ENCODE measurements around the gene RNU6-9. TPM values are rescaled to one million over a fixed set of nuclear protein-coding genes. Genes with fewer than 3 reads are reported as not detected.

Gene RNU6-9
- total and polyA plus RNA-seq, 2 donors, result not detected

GRCh38 chr19:928471-929202, 35.4 kb downstream of the RNU6-9 start:
- H3K4me1 ChIP-seq (ENCODE audit: control insufficient read depth in 2 of 2, insufficient read depth in 2 of 2, low read length in 2 of 2), result peaks cover 18 to 42% of the 10 kb centered on the region in 2 donors
- WGBS, result 97% methylated on average over 18 of the region's 18 CpGs

GRCh38 chr19:929203-929890, 36.1 kb downstream of the RNU6-9 start:
- Histone ChIP-seq H3K9me3 (ENCODE audit: control insufficient read depth in 2 of 2, insufficient read depth in 1 of 2, low read length in 1 of 2) (no peaks in the 10 kb centered on the region), H3K27me3 (ENCODE audit: control insufficient read depth in 2 of 2, insufficient read depth in 1 of 2, low read length in 1 of 2) (peaks cover 0 to 6% of the 10 kb centered on the region in 2 donors), H3K4me1 (ENCODE audit: control insufficient read depth in 2 of 2, insufficient read depth in 2 of 2, low read length in 2 of 2) (peaks cover 18 to 42% of the 10 kb centered on the region in 2 donors), H3K27ac (ENCODE audit: low read depth in 1 of 2, low read length in 1 of 2) (no peak overlapping the region), H3K4me3 (ENCODE audit: low read length in 2 of 2) (no peak overlapping the region), H3K36me3 (ENCODE audit: control insufficient read depth in 2 of 2, insufficient read depth in 2 of 2, low read length in 1 of 2) (peaks cover 7 to 24% of the 10 kb centered on the region in 2 donors)
- DNase-seq (ENCODE audit: low read depth in 6 of 9, low spot score in 9 of 9), result no peak
- WGBS, result 97% methylated on average over 51 of the region's 51 CpGs

More at GRCh38 chr19:928471-929202, 35.4 kb downstream of the RNU6-9 start:
- Histone ChIP-seq H3K36me3 (ENCODE audit: control insufficient read depth in 2 of 2, insufficient read depth in 2 of 2, low read length in 1 of 2) (peaks cover 7 to 24% of the 10 kb centered on the region in 2 donors), H3K4me3 (ENCODE audit: low read length in 2 of 2) (no peak overlapping the region), H3K27me3 (ENCODE audit: control insufficient read depth in 2 of 2, insufficient read depth in 1 of 2, low read length in 1 of 2) (peaks cover 0 to 11% of the 10 kb centered on the region in 2 donors), H3K9me3 (ENCODE audit: control insufficient read depth in 2 of 2, insufficient read depth in 1 of 2, low read length in 1 of 2) (no peaks in the 10 kb centered on the region), H3K27ac (ENCODE audit: low read depth in 1 of 2, low read length in 1 of 2) (no peak overlapping the region)
- no peak for DNase-seq (ENCODE audit: low read depth in 6 of 9, low spot score in 9 of 9)

- Histone ChIP-seq H3K4me1 (ENCODE audit: control insufficient read depth in 2 of 2, insufficient read depth in 2 of 2, low read length in 2 of 2) (peaks cover 18 to 43% of the 10 kb centered on the region in 2 donors), H3K4me3 (ENCODE audit: low read length in 2 of 2) (no peak overlapping the region), H3K27ac (ENCODE audit: low read depth in 1 of 2, low read length in 1 of 2) (no peak overlapping the region), H3K36me3 (ENCODE audit: control insufficient read depth in 2 of 2, insufficient read depth in 2 of 2, low read length in 1 of 2) (peaks cover 9 to 24% of the 10 kb centered on the region in 2 donors), H3K9me3 (ENCODE audit: control insufficient read depth in 2 of 2, insufficient read depth in 1 of 2, low read length in 1 of 2) (no peaks in the 10 kb centered on the region), H3K27me3 (ENCODE audit: control insufficient read depth in 2 of 2, insufficient read depth in 1 of 2, low read length in 1 of 2) (peaks cover 0 to 1% of the 10 kb centered on the region in 2 donors)
- 96% methylated on average over 6 of the region's 6 CpGs for WGBS
- DNase-seq (ENCODE audit: low read depth in 6 of 9, low spot score in 9 of 9), result no peak
Observed at GRCh38 chr19:929891-930258, 36.6 kb downstream of the RNU6-9 start.

GRCh38 chr19:931860-932647, 38.8 kb downstream of the RNU6-9 start:
- WGBS, result 73% methylated on average over 32 of the region's 32 CpGs
- no peaks in the 10 kb centered on the region for H3K27me3 ChIP-seq (ENCODE audit: control insufficient read depth in 2 of 2, insufficient read depth in 1 of 2, low read length in 1 of 2)
- H3K36me3 ChIP-seq (ENCODE audit: control insufficient read depth in 2 of 2, insufficient read depth in 2 of 2, low read length in 1 of 2), result peaks cover 21 to 24% of the 10 kb centered on the region in 2 donors
- H3K4me1 ChIP-seq (ENCODE audit: control insufficient read depth in 2 of 2, insufficient read depth in 2 of 2, low read length in 2 of 2), result peaks cover 15 to 41% of the 10 kb centered on the region in 2 donors
- H3K27ac ChIP-seq (ENCODE audit: low read depth in 1 of 2, low read length in 1 of 2), result no peak overlapping the region
- DNase-seq (ENCODE audit: low read depth in 6 of 9, low spot score in 9 of 9), result no peak
- peaks cover 0 to 6% of the 10 kb centered on the region in 2 donors for H3K9me3 ChIP-seq (ENCODE audit: control insufficient read depth in 2 of 2, insufficient read depth in 1 of 2, low read length in 1 of 2)
- H3K4me3 ChIP-seq (ENCODE audit: low read length in 2 of 2), result no peak overlapping the region

- Histone ChIP-seq H3K4me3 (ENCODE audit: low read length in 2 of 2) (no peak overlapping the region), H3K9me3 (ENCODE audit: control insufficient read depth in 2 of 2, insufficient read depth in 1 of 2, low read length in 1 of 2) (peaks cover 0 to 6% of the 10 kb centered on the region in 2 donors), H3K36me3 (ENCODE audit: control insufficient read depth in 2 of 2, insufficient read depth in 2 of 2, low read length in 1 of 2) (peaks cover 19 to 24% of the 10 kb centered on the region in 2 donors), H3K27me3 (ENCODE audit: control insufficient read depth in 2 of 2, insufficient read depth in 1 of 2, low read length in 1 of 2) (no peaks in the 10 kb centered on the region), H3K4me1 (ENCODE audit: control insufficient read depth in 2 of 2, insufficient read depth in 2 of 2, low read length in 2 of 2) (peaks cover 14 to 34% of the 10 kb centered on the region in 2 donors), H3K27ac (ENCODE audit: low read depth in 1 of 2, low read length in 1 of 2) (peak overlapping the region in 1 of 2 donors; percentile 36)
- DNase-seq (ENCODE audit: low read depth in 6 of 9, low spot score in 9 of 9), result peak in 3 of 9 donors; percentile 63 to 78 (median 77)
- WGBS, result 9% methylated on average over 54 of the region's 54 CpGs
Observed at GRCh38 chr19:932648-933552, 39.6 kb downstream of the RNU6-9 start.

- H3K36me3 ChIP-seq (ENCODE audit: control insufficient read depth in 2 of 2, insufficient read depth in 2 of 2, low read length in 1 of 2), result peaks cover 22 to 24% of the 10 kb centered on the region in 2 donors
- WGBS, result 82% methylated on average over 14 of the region's 14 CpGs
- no peak overlapping the region for H3K4me3 ChIP-seq (ENCODE audit: low read length in 2 of 2)
- H3K4me1 ChIP-seq (ENCODE audit: control insufficient read depth in 2 of 2, insufficient read depth in 2 of 2, low read length in 2 of 2), result peaks cover 14 to 33% of the 10 kb centered on the region in 2 donors
- no peak overlapping the region for H3K27ac ChIP-seq (ENCODE audit: low read depth in 1 of 2, low read length in 1 of 2)
- no peaks in the 10 kb centered on the region for H3K27me3 ChIP-seq (ENCODE audit: control insufficient read depth in 2 of 2, insufficient read depth in 1 of 2, low read length in 1 of 2)
- H3K9me3 ChIP-seq (ENCODE audit: control insufficient read depth in 2 of 2, insufficient read depth in 1 of 2, low read length in 1 of 2), result peaks cover 0 to 6% of the 10 kb centered on the region in 2 donors
- DNase-seq (ENCODE audit: low read depth in 6 of 9, low spot score in 9 of 9), result no peak
Observed at GRCh38 chr19:933553-933882, 40.2 kb downstream of the RNU6-9 start.

GRCh38 chr19:934197-934840, 41.0 kb downstream of the RNU6-9 start:
- no peak overlapping the region for H3K4me3 ChIP-seq (ENCODE audit: low read length in 2 of 2)
- no peaks in the 10 kb centered on the region for H3K27me3 ChIP-seq (ENCODE audit: control insufficient read depth in 2 of 2, insufficient read depth in 1 of 2, low read length in 1 of 2)
- H3K36me3 ChIP-seq (ENCODE audit: control insufficient read depth in 2 of 2, insufficient read depth in 2 of 2, low read length in 1 of 2), result peaks cover 19 to 26% of the 10 kb centered on the region in 2 donors
- DNase-seq (ENCODE audit: low read depth in 6 of 9, low spot score in 9 of 9), result no peak
- peaks cover 0 to 6% of the 10 kb centered on the region in 2 donors for H3K9me3 ChIP-seq (ENCODE audit: control insufficient read depth in 2 of 2, insufficient read depth in 1 of 2, low read length in 1 of 2)
- no peak overlapping the region for H3K27ac ChIP-seq (ENCODE audit: low read depth in 1 of 2, low read length in 1 of 2)
- WGBS, result 92% methylated on average over 29 of the region's 29 CpGs
- peaks cover 14 to 33% of the 10 kb centered on the region in 2 donors for H3K4me1 ChIP-seq (ENCODE audit: control insufficient read depth in 2 of 2, insufficient read depth in 2 of 2, low read length in 2 of 2)

GRCh38 chr19:934865-935479, 41.7 kb downstream of the RNU6-9 start:
- Histone ChIP-seq H3K4me3 (ENCODE audit: low read length in 2 of 2) (no peak overlapping the region), H3K27ac (ENCODE audit: low read depth in 1 of 2, low read length in 1 of 2) (no peak overlapping the region), H3K9me3 (ENCODE audit: control insufficient read depth in 2 of 2, insufficient read depth in 1 of 2, low read length in 1 of 2) (peaks cover 0 to 6% of the 10 kb centered on the region in 2 donors), H3K27me3 (ENCODE audit: control insufficient read depth in 2 of 2, insufficient read depth in 1 of 2, low read length in 1 of 2) (no peaks in the 10 kb centered on the region), H3K36me3 (ENCODE audit: control insufficient read depth in 2 of 2, insufficient read depth in 2 of 2, low read length in 1 of 2) (peaks cover 16 to 29% of the 10 kb centered on the region in 2 donors), H3K4me1 (ENCODE audit: control insufficient read depth in 2 of 2, insufficient read depth in 2 of 2, low read length in 2 of 2) (peaks cover 14 to 33% of the 10 kb centered on the region in 2 donors)
- WGBS, result 45% methylated on average over 31 of the region's 31 CpGs
- no peak for DNase-seq (ENCODE audit: low read depth in 6 of 9, low spot score in 9 of 9)

All from thymus (tissue), 11 donors.